Natural killer cell (primary cell): ENCODE data around the gene LRRC57. TPM values are rescaled to one million over a fixed set of nuclear protein-coding genes. Genes with fewer than 3 reads are reported as not detected.

Source experiments
- ATAC-seq, 3 donors: fragments of 150-1000 bp in 2 of 3; fragments of 200-7000 bp in 1 of 3; cut with Tn5 transposase; 1 replicate in 1 of 3; 2 replicates in 2 of 3; pipeline ENCODE4 v1.10.0; 2021; ENCODE audit warnings: mild to moderate bottlenecking in 2 of 3, moderate library complexity in 2 of 3
- DNase-seq, 2 donors: peaks; one replicate each; pipeline versions ENCODE4 v3.0.0 to v3.0.0-alpha.2; 2013 to 2021; ENCODE audit warnings: mixed read lengths in 1 of 2
- H3K27ac ChIP-seq: one replicate; pipeline ENCODE4 v1.5.1; 2013; ENCODE audit warnings: mild to moderate bottlenecking, low read length
- H3K27me3 ChIP-seq: one replicate; pipeline ENCODE4 v1.6.1; 2013; ENCODE audit warnings: low read length; ENCODE audit not compliant: control insufficient read depth, insufficient read depth
- H3K36me3 ChIP-seq: one replicate; pipeline ENCODE4 v1.6.1; 2013; ENCODE audit warnings: low read length; ENCODE audit not compliant: control insufficient read depth, insufficient read depth
- H3K4me1 ChIP-seq: one replicate; pipeline ENCODE4 v1.6.1; 2013; ENCODE audit warnings: low read length; ENCODE audit not compliant: control insufficient read depth, insufficient read depth
- H3K4me3 ChIP-seq: one replicate; pipeline ENCODE4 v1.5.1; 2013; ENCODE audit warnings: low read length
- H3K9me3 ChIP-seq: one replicate; pipeline ENCODE4 v1.6.1; 2013; ENCODE audit warnings: low read length; ENCODE audit not compliant: control insufficient read depth, insufficient read depth
- H3K27ac Mint-ChIP-seq, 2 donors: one replicate each; pipeline ENCODE4 v1.8.0; 2022; ENCODE audit warnings: mild to moderate bottlenecking in 2 of 2, mixed read lengths in 2 of 2, moderate library complexity in 1 of 2
- H3K27me3 Mint-ChIP-seq, 2 donors: one replicate each; pipeline ENCODE4 v1.8.0; 2022; ENCODE audit warnings: low read depth in 2 of 2, mixed read lengths in 2 of 2
- H3K36me3 Mint-ChIP-seq: one replicate; pipeline ENCODE4 v1.8.0; 2022; ENCODE audit warnings: mixed read lengths
- H3K4me1 Mint-ChIP-seq, 2 donors: one replicate each; pipeline ENCODE4 v1.8.0; 2022; ENCODE audit warnings: mixed read lengths in 2 of 2
- H3K4me3 Mint-ChIP-seq: one replicate; pipeline ENCODE4 v1.8.0; 2022; ENCODE audit warnings: mild to moderate bottlenecking, moderate library complexity, mixed read lengths
- H3K9me3 Mint-ChIP-seq, 2 donors: one replicate each; pipeline ENCODE4 v1.8.0; 2022; ENCODE audit warnings: mixed read lengths in 2 of 2
- CTCF ChIP-seq: fragments of 200-600 bp; IDR thresholded peaks from one replicate; pipeline ENCODE4 v1.8.0; 2022; ENCODE audit warnings: antibody characterized with exemption
- WGBS: methylation state at CpG from one replicate; pipeline ENCODE4 v1.1.7; 2013; ENCODE audit warnings: missing lambda C conversion rate; ENCODE audit not compliant: insufficient coverage; 5-methylcytosine and 5-hydroxymethylcytosine counted together
- intact Hi-C: fragments of 100-400 bp; cut with micrococcal nuclease; formaldehyde crosslinking; loops from one replicate; pipeline ENCODE4 v1.14.2; 2022
- total RNA-seq, 4 donors: library from RNA; stranded (reverse); fragments of 120-200 nt in 1 of 4; gene quantifications; one replicate each; pipeline versions ENCODE4 v1.2.3 to v1.2.4, GENCODE V29; 2013 to 2022

LRRC57 gene
- total RNA-seq, 3 donors from 2014 or later (not counting 1 experiment from before 2014, with no cell fraction given): 29.4 to 43.9 (median 29.4) TPM

GRCh38 chr15:42510258-42511006 lies 38.2 kb downstream of the LRRC57 start:
- no peak for TF ChIP-seq CTCF
- intact Hi-C loops: no loop called here
- H3K4me3 Mint-ChIP-seq: no peak overlapping the region
- no peaks in the 10 kb centered on the region for H3K27me3 Mint-ChIP-seq
- H3K4me1 Mint-ChIP-seq: peaks cover 12 to 17% of the 10 kb centered on the region in 2 donors
- Histone ChIP-seq H3K27me3 (no peaks in the 10 kb centered on the region), H3K4me3 (no peak overlapping the region), H3K9me3 (no peaks in the 10 kb centered on the region), H3K36me3 (peaks cover 28% of the 10 kb centered on the region), H3K27ac (no peak overlapping the region), H3K4me1 (no peaks in the 10 kb centered on the region)
- WGBS: 89% methylated on average over 2 of the region's 4 CpGs
- H3K36me3 Mint-ChIP-seq: peaks cover 5% of the 10 kb centered on the region
- ATAC-seq: no peak
- H3K9me3 Mint-ChIP-seq: no peaks in the 10 kb centered on the region
- H3K27ac Mint-ChIP-seq: peak overlapping the region in 1 of 2 donors; percentile 17
- DNase-seq: no peak

- 94% methylated on average over 8 of the region's 9 CpGs for WGBS
- Mint-ChIP-seq H3K36me3 (no peaks in the 10 kb centered on the region), H3K4me1 (peaks cover 15 to 17% of the 10 kb centered on the region in 2 donors), H3K9me3 (no peaks in the 10 kb centered on the region), H3K27me3 (no peaks in the 10 kb centered on the region), H3K4me3 (no peak overlapping the region), H3K27ac (no peak overlapping the region)
- intact Hi-C loops: no loop called here
- H3K4me1 ChIP-seq: peaks cover 7% of the 10 kb centered on the region
- H3K27me3 ChIP-seq: no peaks in the 10 kb centered on the region
- peaks cover 13% of the 10 kb centered on the region for H3K36me3 ChIP-seq
- no peak overlapping the region for H3K4me3 ChIP-seq
- no peaks in the 10 kb centered on the region for H3K9me3 ChIP-seq
- no peak for TF ChIP-seq CTCF
- no peak overlapping the region for H3K27ac ChIP-seq
- ATAC-seq: no peak
- DNase-seq: no peak
Observed at GRCh38 chr15:42508263-42508690, 40.3 kb downstream of the LRRC57 start.

- intact Hi-C loops: no loop called here
- Mint-ChIP-seq H3K4me3 (no peak overlapping the region), H3K9me3 (no peaks in the 10 kb centered on the region), H3K27ac (no peak overlapping the region), H3K36me3 (no peaks in the 10 kb centered on the region), H3K4me1 (peaks cover 15 to 17% of the 10 kb centered on the region in 2 donors), H3K27me3 (no peaks in the 10 kb centered on the region)
- H3K4me1 ChIP-seq: peaks cover 7% of the 10 kb centered on the region
- ATAC-seq (no peak), DNase-seq (no peak)
- no peak for TF ChIP-seq CTCF
- WGBS: 100% methylated on average over 1 of the region's 4 CpGs
- H3K4me3 ChIP-seq: no peak overlapping the region
- H3K9me3 ChIP-seq: no peaks in the 10 kb centered on the region
- H3K36me3 ChIP-seq: peaks cover 5% of the 10 kb centered on the region
- no peaks in the 10 kb centered on the region for H3K27me3 ChIP-seq
- no peak overlapping the region for H3K27ac ChIP-seq
Observed at GRCh38 chr15:42507514-42507913, 41.1 kb downstream of the LRRC57 start.

GRCh38 chr15:42504631-42505030 lies 44.0 kb downstream of the LRRC57 start:
- Mint-ChIP-seq H3K9me3 (no peaks in the 10 kb centered on the region), H3K4me3 (no peak overlapping the region), H3K27me3 (no peaks in the 10 kb centered on the region), H3K36me3 (no peaks in the 10 kb centered on the region), H3K4me1 (peaks cover 17 to 22% of the 10 kb centered on the region in 2 donors), H3K27ac (no peak overlapping the region)
- Histone ChIP-seq H3K36me3 (no peaks in the 10 kb centered on the region), H3K27me3 (no peaks in the 10 kb centered on the region), H3K4me1 (peaks cover 7% of the 10 kb centered on the region), H3K9me3 (no peaks in the 10 kb centered on the region), H3K4me3 (no peak overlapping the region), H3K27ac (no peak overlapping the region)
- intact Hi-C loops: no loop called here
- DNase-seq (no peak), ATAC-seq (no peak)
- TF ChIP-seq CTCF: no peak
- WGBS: 82% methylated on average over 2 of the region's 3 CpGs
